ENCODE measurements around the gene PCCA.

DNA sequence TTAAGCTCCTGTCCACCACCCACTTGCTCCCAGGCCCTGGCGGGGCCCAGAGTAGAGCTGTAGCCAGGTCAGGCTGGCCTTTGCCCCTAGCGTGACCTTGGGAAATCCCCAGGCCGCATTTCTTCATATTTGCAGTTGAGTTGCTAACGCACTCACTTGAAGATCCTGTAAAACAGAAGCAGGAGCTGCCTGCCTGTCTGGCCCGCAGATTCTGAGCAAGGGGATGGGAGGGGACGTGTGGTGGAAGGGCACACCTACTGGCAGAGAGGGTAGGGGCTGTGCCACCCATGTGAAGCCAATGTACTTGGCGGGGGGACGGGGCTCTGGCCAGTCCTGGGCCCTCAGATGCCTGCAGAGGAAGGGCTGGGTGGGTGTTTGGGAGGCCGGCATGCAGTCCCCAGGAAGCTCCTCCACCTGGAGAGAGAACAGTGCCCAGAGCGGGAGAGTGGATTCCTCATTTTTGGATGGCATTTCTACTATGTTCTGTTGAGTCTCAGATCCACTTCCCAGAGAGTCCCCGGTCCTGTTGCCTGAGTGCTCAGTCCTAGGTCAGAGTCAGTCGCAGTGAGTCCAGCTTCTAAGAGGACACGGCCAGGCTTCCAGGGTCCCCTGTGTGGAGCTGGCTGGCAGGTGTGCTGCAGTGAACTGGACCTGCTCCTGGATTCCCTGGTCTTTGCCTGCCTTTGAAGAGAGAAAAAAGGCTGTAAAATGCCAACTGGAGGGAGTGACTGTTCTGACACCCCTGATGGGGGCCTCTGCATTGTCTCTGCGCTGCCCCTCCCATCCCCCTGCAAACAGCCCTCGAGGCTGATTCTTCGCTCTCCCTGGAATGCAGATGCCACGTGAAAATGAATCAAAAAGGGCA lies 436.8 kb downstream of the PCCA start:
- no peak for TF ChIP-seq POLR2A (IDR thresholded peaks at IDR 0.05)
- TF ChIP-seq, protein P1, sequence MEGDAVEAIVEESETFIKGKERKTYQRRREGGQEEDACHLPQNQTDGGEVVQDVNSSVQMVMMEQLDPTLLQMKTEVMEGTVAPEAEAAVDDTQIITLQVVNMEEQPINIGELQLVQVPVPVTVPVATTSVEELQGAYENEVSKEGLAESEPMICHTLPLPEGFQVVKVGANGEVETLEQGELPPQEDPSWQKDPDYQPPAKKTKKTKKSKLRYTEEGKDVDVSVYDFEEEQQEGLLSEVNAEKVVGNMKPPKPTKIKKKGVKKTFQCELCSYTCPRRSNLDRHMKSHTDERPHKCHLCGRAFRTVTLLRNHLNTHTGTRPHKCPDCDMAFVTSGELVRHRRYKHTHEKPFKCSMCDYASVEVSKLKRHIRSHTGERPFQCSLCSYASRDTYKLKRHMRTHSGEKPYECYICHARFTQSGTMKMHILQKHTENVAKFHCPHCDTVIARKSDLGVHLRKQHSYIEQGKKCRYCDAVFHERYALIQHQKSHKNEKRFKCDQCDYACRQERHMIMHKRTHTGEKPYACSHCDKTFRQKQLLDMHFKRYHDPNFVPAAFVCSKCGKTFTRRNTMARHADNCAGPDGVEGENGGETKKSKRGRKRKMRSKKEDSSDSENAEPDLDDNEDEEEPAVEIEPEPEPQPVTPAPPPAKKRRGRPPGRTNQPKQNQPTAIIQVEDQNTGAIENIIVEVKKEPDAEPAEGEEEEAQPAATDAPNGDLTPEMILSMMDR (IDR thresholded peaks at IDR 0.05), result no peak

All from Peyer's patch (tissue), 4 donors.